ENCODE results near the gene ZBTB7B.

Gene ZBTB7B

DNA sequence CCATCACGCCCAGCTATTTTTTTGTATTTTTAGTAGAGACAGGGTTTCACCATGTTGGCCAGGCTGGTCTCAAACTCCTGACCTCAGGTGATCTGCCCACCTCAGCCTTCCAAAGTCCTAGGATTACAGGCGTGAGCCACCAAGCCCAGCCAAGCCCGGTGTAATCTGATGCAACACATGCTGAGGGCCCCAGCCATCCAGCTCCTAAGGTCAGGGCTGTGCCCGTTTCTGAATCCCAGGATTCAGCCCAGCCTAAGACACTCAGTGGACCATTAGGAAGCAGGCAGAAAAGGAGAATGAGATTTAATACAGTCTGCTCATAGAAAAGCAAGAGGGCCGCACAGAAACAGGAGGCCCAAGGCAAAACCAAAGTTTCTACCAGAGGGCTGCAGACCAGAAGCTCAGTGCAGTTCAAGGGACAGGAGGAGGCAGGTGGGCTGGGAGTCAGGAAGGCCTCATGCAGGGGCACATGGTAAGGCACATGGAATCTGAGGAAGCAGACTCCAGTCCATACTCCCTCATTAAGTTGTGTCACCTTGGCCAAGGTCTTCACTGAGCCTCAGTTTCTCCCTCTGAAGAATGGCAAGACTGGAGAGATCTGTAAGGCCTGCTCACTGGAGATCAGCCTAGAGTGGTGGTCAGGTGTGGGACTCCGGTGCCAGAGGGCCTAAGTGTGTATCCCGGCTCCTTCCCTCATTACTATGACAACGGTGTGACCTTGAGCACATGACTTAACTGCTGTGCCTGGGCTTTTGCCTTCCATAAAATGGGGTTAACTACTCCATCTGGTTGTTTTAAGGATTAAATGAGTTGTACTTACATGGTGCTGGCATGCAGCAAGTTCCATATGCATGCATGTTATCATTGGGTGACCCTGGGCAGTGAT is 46.1 kb downstream of the ZBTB7B start:
- no peak overlapping the region for H3K27ac ChIP-seq
- H3K4me3 ChIP-seq (ENCODE audit: low read depth, low read length), result no peak overlapping the region
- TF ChIP-seq, protein P1, sequence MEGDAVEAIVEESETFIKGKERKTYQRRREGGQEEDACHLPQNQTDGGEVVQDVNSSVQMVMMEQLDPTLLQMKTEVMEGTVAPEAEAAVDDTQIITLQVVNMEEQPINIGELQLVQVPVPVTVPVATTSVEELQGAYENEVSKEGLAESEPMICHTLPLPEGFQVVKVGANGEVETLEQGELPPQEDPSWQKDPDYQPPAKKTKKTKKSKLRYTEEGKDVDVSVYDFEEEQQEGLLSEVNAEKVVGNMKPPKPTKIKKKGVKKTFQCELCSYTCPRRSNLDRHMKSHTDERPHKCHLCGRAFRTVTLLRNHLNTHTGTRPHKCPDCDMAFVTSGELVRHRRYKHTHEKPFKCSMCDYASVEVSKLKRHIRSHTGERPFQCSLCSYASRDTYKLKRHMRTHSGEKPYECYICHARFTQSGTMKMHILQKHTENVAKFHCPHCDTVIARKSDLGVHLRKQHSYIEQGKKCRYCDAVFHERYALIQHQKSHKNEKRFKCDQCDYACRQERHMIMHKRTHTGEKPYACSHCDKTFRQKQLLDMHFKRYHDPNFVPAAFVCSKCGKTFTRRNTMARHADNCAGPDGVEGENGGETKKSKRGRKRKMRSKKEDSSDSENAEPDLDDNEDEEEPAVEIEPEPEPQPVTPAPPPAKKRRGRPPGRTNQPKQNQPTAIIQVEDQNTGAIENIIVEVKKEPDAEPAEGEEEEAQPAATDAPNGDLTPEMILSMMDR (IDR thresholded peaks at IDR 0.05; ENCODE audit: low read depth, low read length, missing control alignments), result no peak
- no peaks in the 10 kb centered on the region for H3K36me3 ChIP-seq (replicated peaks)
- no peak for DNase-seq
- in situ Hi-C loops (cut with HindIII; ENCODE audit: low pct_ligation_motif_present, low sequenced_read_pairs), result no loop called here
- no peaks in the 10 kb centered on the region for H3K27me3 ChIP-seq (replicated peaks)

DNA sequence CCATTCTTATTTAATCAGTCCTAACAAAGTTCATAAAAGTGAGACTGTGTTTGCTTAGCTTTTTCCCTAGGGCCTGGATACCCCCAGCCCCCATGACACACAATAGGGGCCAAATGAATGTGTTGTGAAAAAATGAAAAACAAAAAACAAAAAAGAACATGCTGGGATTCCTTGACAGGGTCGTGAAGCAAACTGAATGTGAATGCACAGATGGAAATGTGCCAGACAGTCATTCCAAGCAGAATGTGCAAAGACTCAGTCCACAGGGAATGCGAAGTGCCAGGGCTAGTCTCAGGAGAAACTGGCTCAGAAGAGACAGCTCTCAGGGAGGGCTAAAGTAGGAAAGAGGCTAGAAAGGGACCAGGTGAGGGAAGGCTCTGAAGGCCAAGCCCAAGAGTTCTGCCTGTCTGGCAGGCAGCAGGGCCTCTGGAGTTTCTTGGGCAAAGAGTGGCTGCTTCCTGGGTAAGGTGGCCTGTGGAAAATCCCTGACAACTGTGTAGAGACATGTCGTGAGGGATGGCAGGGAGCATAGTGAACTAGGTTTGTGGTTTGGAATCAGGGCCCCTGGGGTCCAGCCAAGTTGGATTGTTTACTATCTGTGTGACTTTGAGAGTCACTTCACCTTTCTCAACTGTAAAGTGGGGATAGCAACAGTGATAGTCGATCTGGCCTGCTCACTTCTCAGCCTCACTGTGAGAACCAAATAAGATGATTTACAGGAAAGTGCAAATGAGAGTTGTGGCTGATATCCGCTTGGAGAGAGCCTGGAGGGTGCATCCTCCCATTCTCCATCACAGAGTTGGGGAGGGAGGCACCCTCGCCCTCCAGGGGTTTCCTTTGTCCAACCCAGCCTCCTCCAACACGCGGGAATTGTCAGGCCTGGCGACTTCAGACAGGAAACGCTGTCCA is 47.3 kb downstream of the ZBTB7B start:
- DNase-seq, result no peak
- in situ Hi-C loops (cut with HindIII; ENCODE audit: low pct_ligation_motif_present, low sequenced_read_pairs), result no loop called here
- peak overlapping the region; percentile 67 for H3K4me3 ChIP-seq (ENCODE audit: low read depth, low read length)
- H3K36me3 ChIP-seq (replicated peaks), result no peaks in the 10 kb centered on the region
- no peak overlapping the region for H3K27ac ChIP-seq
- H3K27me3 ChIP-seq (replicated peaks), result no peaks in the 10 kb centered on the region
- TF ChIP-seq, protein P1 (IDR thresholded peaks at IDR 0.05; ENCODE audit: low read depth, low read length, missing control alignments), result no peak

DNA sequence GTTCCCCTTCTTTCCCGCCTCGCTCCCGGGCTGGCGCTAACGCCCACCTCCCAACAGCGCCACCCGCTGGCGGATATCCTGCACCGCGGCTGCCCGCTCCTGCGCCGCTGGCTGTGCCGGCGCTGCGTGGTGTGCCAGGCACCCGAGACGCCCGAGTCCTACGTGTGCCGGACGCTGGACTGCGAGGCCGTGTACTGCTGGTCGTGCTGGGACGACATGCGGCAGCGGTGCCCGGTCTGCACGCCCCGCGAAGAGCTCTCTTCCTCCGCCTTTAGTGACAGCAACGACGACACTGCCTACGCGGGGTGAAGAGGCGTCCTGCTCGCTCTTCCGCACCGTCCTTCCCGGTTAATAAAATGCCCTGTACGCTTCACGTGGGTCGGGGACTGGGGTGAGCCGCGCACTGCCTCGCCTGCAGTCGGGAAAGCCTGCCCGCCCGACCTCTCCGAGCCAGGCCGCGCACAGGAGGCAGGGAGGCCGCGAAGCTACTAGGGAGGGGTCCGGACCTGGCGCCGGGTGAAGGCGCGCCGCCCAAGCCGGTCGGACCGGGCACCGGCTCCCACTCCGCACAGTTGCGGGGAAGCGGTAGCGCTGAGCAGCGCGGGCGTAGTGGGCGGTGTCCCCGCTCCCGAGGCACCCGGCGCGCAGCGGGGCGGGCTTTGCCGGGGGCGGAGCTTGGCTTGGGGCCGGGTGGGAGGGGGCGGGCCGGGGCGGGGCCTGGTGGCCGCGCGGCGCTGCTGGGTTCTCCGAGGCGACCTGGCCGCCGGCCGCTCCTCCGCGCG is 48.1 kb downstream of the ZBTB7B start, which contains the start of gene ADAM15:
TSS of gene ADAM15 (plus strand) at position 757 of the 782 bp plus-strand sequence. CDS start 71 bp downstream, outside the sequence.
- peak within 1 kb of the TSS; percentile 45 for H3K27ac ChIP-seq
- peak; percentile 46 for DNase-seq
- H3K4me3 ChIP-seq (ENCODE audit: low read depth, low read length), result peak within 1 kb of the TSS; percentile 67
- no peaks in the 10 kb centered on the region for H3K27me3 ChIP-seq (replicated peaks)
- TF ChIP-seq, protein P1 (IDR thresholded peaks at IDR 0.05; ENCODE audit: low read depth, low read length, missing control alignments), result peak; percentile 79
- H3K36me3 ChIP-seq (replicated peaks), result peaks cover 3% of the 10 kb centered on the region
- in situ Hi-C loops (cut with HindIII; ENCODE audit: low pct_ligation_motif_present, low sequenced_read_pairs), result no loop called here

DNA sequence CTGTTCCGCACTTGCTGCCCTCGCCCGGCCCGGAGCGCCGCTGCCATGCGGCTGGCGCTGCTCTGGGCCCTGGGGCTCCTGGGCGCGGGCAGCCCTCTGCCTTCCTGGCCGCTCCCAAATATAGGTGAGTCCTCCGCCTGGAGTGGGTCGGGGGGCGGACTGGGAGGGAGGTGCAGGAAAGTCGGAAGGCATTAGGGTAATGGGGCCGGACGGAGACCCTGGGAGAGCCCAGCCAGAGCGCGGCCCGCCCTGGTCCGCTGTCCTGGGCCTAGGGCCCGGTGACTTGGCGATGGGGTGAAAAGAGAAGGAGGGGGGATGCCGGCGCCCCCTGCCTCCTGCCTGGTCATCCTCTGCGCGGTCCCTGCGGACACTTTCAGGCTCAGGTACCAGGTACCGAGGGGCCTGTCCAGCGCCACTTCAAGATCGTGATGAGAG is 48.8 kb downstream of the ZBTB7B start:
- Histone ChIP-seq H3K36me3 (replicated peaks) (peaks cover 9% of the 10 kb centered on the region), H3K4me3 (ENCODE audit: low read depth, low read length) (peak overlapping the region; percentile 67), H3K27ac (peak overlapping the region; percentile 39), H3K27me3 (replicated peaks) (no peaks in the 10 kb centered on the region)
- in situ Hi-C loops (cut with HindIII; ENCODE audit: low pct_ligation_motif_present, low sequenced_read_pairs), result no loop called here
- TF ChIP-seq, protein P1 (IDR thresholded peaks at IDR 0.05; ENCODE audit: low read depth, low read length, missing control alignments), result no peak
- no peak for DNase-seq

DNA sequence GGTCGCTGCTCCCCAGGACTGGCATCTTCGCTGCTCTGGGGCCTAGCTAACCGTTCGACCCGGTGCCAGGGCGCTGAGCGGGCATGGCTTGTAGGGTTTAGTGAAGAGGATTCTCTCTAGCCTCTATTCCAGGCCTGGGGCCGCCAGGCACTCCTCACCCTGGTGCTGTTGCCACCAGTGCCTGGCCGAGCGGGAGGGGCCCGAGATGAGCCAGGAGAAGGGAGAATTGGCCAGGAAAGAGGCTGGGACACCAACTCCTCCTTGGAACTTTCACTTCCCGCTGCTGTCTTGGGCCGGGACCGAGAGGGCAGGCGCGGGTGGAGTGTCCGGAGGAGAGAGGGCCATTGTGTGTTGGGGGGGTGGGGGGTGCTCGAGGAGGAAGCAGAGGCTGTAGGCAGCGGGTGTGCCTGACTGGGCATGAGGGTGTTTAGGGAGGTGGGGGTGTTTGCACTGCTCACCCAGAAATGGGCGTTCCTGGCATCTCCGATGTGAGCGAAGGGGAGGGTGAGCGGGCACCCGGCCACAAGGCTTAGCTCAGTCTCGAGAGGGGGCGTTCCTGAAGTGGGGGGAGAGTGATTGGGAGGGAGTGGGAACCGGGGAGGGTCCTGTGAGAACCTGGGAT is 49.3 kb downstream of the ZBTB7B start:
- TF ChIP-seq, protein P1 (IDR thresholded peaks at IDR 0.05; ENCODE audit: low read depth, low read length, missing control alignments), result no peak
- Histone ChIP-seq H3K36me3 (replicated peaks) (peaks cover 12% of the 10 kb centered on the region), H3K27me3 (replicated peaks) (no peaks in the 10 kb centered on the region), H3K4me3 (ENCODE audit: low read depth, low read length) (peak overlapping the region; percentile 67), H3K27ac (no peak overlapping the region)
- in situ Hi-C loops (cut with HindIII; ENCODE audit: low pct_ligation_motif_present, low sequenced_read_pairs), result no loop called here
- no peak for DNase-seq

All from brain microvascular endothelial cell (primary cell).